Measurements from ENCODE around the gene HOXB3.

HOXB3 gene

GRCh38 chr17:48567209-48567608 lies 22.8 kb downstream of the HOXB3 start:
- no peak for DNase-seq

- DNase-seq, result no peak
Measured at GRCh38 chr17:48566717-48567116, 23.3 kb downstream of the HOXB3 start.

DNA sequence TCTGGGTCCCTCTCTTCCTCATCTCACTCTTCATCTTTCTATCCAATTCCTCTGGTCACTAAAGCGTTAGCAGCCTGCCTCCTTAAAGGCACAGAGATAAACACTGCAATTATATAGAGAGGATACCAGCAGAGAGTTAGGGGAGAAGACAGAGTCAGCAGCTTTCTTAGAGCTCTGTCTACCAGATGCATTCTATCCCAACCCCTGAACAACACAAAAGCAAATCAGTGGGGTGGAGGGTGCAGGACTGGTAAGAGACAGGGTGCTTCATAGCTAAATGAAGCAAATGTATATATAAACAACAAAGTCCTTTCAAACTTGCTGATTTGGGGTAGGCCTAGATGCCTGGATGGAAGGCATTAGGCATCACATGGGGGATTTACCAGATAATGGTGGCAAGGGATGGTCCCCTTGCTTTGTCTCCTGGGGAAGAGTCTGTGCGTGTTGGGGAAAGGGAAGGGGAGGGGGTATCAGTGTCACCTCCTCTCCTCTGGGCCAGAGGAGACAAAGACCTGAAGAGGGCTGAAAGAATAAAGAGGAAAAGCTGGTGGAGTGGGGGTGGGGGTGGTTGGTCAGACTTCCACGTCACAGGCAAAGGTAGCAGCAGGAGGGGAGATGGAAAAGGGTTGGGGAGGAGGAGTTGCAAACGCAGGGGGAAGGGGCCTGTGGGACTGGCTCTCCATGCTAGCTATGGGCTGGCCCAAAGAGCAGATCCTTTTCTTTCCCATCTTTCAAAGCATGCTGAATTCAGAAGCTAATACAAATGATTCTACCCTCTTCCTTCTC lies 23.9 kb downstream of the HOXB3 start:
- DNase-seq, result no peak

- DNase-seq, result no peak
Measured at GRCh38 chr17:48565022-48565554, 25.0 kb downstream of the HOXB3 start.

GRCh38 chr17:48564188-48565021 lies 25.6 kb downstream of the HOXB3 start:
- DNase-seq, result no peak

GRCh38 chr17:48563867-48564187 lies 26.2 kb downstream of the HOXB3 start:
- no peak for DNase-seq

DNA sequence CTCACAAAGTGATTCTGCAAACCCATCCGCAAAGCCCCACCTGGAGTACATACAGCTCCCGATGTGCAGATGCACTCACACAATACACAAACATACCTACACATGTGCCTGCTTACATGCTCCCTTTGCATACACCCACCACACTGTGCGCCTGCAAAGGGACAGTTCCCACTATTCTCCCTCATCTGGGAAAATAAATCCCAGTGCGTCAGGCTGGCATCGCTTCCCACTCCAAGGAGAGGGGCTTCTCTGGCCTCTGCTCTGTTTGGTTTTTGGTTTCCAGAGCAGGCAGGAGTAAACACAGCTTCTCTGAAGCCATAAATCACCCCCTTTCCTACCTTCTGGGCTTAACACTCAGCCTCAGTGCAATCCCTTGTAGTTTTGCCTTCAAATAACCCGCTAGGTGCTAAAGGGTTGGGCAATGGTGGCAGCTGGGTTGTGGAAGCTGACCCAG lies 26.6 kb downstream of the HOXB3 start:
- no peak for DNase-seq

DNA sequence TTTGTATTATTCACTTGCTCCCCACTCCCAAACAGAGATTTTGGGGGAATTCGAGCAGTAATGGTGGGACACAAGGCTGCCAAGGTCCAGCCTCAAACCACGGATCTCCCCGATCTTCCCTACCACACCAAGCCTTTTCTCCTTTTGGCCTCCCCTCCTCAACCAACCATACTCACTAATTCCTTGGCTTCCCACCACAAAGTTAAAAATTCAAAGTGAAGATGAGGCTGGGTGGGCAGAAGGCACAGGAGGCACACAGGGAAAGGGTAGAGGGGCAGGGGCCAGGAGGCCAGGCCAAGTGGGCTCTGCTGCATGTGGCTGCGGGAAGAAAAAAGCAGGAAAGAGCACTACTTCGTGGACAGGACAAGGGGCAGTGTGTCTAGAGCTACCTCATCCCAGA lies 27.1 kb downstream of the HOXB3 start:
- no peak for DNase-seq

GRCh38 chr17:48561884-48562810 lies 27.9 kb downstream of the HOXB3 start:
- no peak for DNase-seq

- no peak for DNase-seq
Measured at GRCh38 chr17:48559840-48560817, 29.9 kb downstream of the HOXB3 start.

DNA sequence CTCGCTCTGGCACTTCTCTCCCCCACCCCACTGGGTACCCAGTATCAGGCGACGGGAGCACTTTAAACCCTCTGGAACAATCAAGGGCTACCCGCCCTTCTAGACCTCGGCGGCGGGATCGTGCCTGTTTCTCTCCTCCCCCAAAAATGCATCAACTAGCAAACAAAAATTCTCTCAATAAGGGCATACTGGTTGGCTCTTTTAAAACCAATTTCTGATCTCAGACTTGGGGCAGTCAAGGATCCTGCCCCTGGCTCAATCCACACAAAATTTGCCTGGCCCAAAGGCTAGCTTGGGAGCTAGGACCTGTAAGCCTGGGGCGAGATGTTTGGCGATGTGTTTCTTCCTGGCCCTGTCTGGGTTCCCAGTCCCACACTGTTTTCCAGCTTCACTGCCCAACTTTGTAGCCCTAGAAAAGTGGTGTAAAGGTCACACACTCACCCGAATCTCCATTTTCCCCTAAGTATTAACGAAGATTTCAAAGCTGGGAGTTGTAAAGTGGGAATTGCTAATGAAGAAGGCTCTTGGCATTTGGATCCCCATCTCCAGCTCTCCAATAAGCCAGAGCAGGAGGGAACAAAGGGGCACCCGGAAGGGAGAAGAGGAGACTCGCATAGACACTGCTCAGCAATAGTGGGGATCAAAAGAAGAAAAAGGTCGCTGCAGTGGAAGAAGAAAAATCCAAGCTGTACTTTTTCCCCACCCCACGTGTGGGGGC lies 30.8 kb downstream of the HOXB3 start:
- DNase-seq, result no peak

DNA sequence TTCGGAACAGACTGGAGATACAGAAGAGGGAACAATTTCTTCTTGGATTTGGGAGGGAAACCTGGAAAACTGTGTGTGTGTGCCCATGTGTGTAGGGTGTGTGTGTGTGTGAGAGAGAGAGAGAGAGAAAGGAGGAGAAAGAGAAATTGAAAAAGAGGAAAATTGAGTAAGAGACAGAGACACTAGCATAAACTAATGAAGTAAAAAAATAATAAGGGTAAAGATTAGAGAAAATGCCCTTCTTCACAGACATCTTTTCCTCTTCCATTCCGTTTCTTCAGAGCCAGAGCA lies 31.3 kb downstream of the HOXB3 start:
- DNase-seq, result no peak

DNA sequence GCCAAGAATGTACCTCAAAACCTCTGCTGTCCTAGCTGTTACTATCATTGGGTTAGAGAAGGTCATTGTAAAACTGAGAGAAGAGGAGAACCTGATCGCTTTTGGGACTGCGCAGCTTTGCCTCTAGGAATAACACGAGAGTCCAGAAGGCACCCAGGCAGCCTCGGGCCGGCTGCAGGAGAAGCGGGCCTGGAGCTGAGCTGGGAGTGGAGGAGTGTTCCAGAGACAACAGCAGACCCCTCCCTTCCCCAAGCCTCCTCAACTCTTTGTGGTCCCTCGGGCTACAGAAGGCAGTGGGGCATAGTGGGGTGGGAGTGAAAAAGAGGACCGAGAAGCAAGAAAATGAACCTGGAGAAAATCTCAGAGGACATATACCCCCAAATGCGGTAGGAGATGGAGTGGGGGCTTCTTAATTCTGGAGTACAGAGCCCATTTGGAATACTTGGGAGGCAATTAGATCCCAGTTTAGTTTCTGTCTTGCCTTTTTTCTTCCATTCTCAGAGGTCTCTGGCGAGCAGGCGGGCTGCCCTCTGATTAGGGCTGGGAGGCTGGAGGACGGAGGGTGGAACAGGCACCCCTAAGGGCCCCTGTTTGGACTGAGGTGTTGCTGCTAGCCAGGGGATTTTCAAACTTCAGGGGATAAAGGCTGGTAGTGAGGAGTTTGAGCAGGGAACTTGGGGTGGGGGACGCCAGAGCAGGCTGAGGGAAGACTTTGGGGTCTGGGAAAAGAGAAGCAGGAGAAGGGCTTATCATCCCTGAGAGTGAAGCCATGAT lies 31.8 kb downstream of the HOXB3 start:
- DNase-seq, result no peak

DNA sequence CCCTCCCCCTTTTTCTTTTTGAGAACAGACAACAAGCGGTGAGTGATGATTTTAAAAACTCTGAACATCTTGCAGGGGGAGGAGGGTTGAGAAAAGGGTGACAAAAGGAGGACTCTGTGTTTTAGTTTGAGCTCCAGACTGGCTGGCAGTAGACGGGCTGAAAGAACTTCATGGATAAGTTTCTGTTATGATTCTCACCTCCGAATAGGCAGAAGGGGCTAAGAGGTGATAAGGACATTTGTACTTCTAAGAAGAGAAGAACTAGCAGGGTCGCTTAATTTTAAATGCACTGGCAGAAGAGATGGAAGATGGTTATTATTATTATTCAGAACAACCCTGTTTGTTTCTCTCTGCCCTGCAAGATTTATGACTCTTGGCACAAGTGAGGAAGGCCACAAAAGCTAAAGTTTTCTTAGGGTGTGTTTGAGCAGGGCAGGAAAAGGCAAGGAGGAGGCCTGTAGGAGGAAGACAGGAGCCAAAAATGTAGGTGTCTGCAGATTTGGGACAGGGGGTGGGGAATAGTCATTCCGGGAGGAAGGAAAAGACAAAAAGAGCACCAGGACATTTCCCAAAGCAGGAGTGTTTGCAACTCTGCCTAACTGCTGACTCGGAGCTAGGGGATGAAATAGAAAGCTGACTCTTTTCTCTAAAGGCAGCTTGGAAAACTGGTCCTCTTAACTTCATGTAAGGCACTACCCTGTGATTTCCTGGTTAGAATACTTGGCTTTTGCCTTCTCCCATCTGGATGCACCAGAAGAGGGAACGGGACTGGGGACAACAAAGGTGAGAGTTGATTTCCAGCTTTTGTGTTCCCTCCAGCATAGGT lies 33.3 kb downstream of the HOXB3 start:
- no peak for DNase-seq

- no peak for DNase-seq
Measured at GRCh38 chr17:48556229-48556575, 33.8 kb downstream of the HOXB3 start.

- DNase-seq, result no peak
Measured at GRCh38 chr17:48555258-48556228, 34.5 kb downstream of the HOXB3 start.

- DNase-seq, result no peak
Measured at GRCh38 chr17:48554412-48555257, 35.4 kb downstream of the HOXB3 start.
